SIG-M5 (cell line): ENCODE data around the gene PINLYP.
"Not testable (repeated sequence)": the region's sequence is repeated elsewhere in the genome, so short reads cannot be mapped to it uniquely, and the experiment has no call there.

Experiments
- DNase-seq: peaks from one replicate; lab custom pipeline; 2025; lab: John Stamatoyannopoulos, UW

Gene PINLYP

GRCh38 chr19:43575156-43575950, at the start of gene PINLYP, which contains the start of gene XRCC1:
Gene PINLYP, plus strand, starts transcription at chr19:43575801. Its CDS starts 1,391 bp downstream, at chr19:43577192.
Gene XRCC1, minus strand, starts transcription at chr19:43575527. Its CDS starts 69 bp downstream, at chr19:43575458.
- peak; percentile 82 for DNase-seq

GRCh38 chr19:43525836-43526771, 49.5 kb upstream of the PINLYP start:
- DNase-seq: no peak

GRCh38 chr19:43526884-43527859, 48.4 kb upstream of the PINLYP start, which contains the start of gene ETHE1:
Gene ETHE1, minus strand, starts transcription at chr19:43527201. Its CDS starts 24 bp downstream, at chr19:43527177.
- DNase-seq: peak; percentile 35

GRCh38 chr19:43527860-43528622, 47.6 kb upstream of the PINLYP start:
- DNase-seq: no peak

GRCh38 chr19:43532571-43532961, 43.0 kb upstream of the PINLYP start:
- DNase-seq: no peak

GRCh38 chr19:43532962-43533545, 42.5 kb upstream of the PINLYP start, which contains the start of gene ZNF575:
Gene ZNF575, plus strand, starts transcription at chr19:43533188. Its CDS starts 1,235 bp downstream, at chr19:43534423.
- DNase-seq: peak; percentile 75

- peak; percentile 96 for DNase-seq
These were observed 41.9 kb upstream of the PINLYP start for GRCh38 chr19:43533546-43534304.

- no peak for DNase-seq
These were observed 41.2 kb upstream of the PINLYP start for GRCh38 chr19:43534305-43534815.

- DNase-seq: no peak
These were observed 40.5 kb upstream of the PINLYP start for GRCh38 chr19:43534816-43535761.

- DNase-seq: no peak
These were observed 36.7 kb upstream of the PINLYP start for GRCh38 chr19:43538922-43539321.

GRCh38 chr19:43540381-43540780, 35.2 kb upstream of the PINLYP start:
- no peak for DNase-seq

- DNase-seq: no peak
These were observed 33.5 kb upstream of the PINLYP start for GRCh38 chr19:43541920-43542650.

GRCh38 chr19:43544077-43544476, 31.5 kb upstream of the PINLYP start:
- DNase-seq: no peak

- DNase-seq: no peak
These were observed 30.3 kb upstream of the PINLYP start for GRCh38 chr19:43545276-43545675.

- DNase-seq: no peak
These were observed 29.6 kb upstream of the PINLYP start for GRCh38 chr19:43545981-43546380.

GRCh38 chr19:43546581-43546980, 29.0 kb upstream of the PINLYP start:
- DNase-seq: no peak

GRCh38 chr19:43547926-43548325, 27.7 kb upstream of the PINLYP start:
- DNase-seq: not testable (repeated sequence)
